IMR-90 (cell line): ENCODE measurements around the gene THEMIS2. TPM values are rescaled to one million over a fixed set of nuclear protein-coding genes. Genes with fewer than 3 reads are reported as not detected.

Source experiments
- ATAC-seq: fragments of 200-7000 bp; cut with Tn5 transposase; 2 replicates; pipeline ENCODE4 v1.9.1; 2020; ENCODE audit warnings: low read depth, mild to moderate bottlenecking, moderate library complexity
- BruUV-seq: library from RNA; stranded (reverse); fragments of 400-500 nt; replicated peaks from 2 replicates; lab custom pipeline; 2021; lab: Mats Ljungman, UMichigan
- CTCF ChIA-PET: fragments of 300-600 bp; formaldehyde crosslinking; extraction: SDS; loops from one replicate; lab custom pipeline; 2021; ENCODE audit warnings: antibody characterized with exemption; lab: Yijun Ruan, JAX
- POLR2A ChIA-PET: fragments of 300-600 bp; sonication (Branson Sonifier 250); formaldehyde crosslinking; loops from one replicate; lab custom pipeline; 2022; ENCODE audit warnings: antibody characterized with exemption; ENCODE audit not compliant: unreplicated experiment; lab: Charles Lee
- DNase-seq: peaks from one replicate; pipeline ENCODE4 v3.0.0; 2013
- H2AFZ ChIP-seq: replicated peaks from 2 replicates; pipeline ENCODE3; 2013; ENCODE audit warnings: low read length, mild to moderate bottlenecking; ENCODE audit not compliant: poor library complexity
- H2AK5ac ChIP-seq: 2 replicates; pipeline ENCODE4 v1.6.1; 2013; ENCODE audit warnings: low read depth, low read length, inconsistent platforms
- H2AK9ac ChIP-seq: replicated peaks from 2 replicates; pipeline ENCODE3; 2013; ENCODE audit warnings: mild to moderate bottlenecking, low read depth, low read length, moderate library complexity; ENCODE audit not compliant: poor library complexity
- H2BK120ac ChIP-seq: 2 replicates; pipeline ENCODE4 v1.6.1; 2013; ENCODE audit warnings: low read depth, low read length, inconsistent platforms
- H2BK15ac ChIP-seq: 3 replicates; pipeline ENCODE4 v1.6.1; 2013; ENCODE audit warnings: low read depth, low read length, inconsistent platforms
- H2BK20ac ChIP-seq: 2 replicates; pipeline ENCODE4 v1.6.1; 2013; ENCODE audit warnings: low read depth, mild to moderate bottlenecking, inconsistent platforms, low read length, moderate library complexity
- H2BK5ac ChIP-seq: 2 replicates; pipeline ENCODE4 v1.6.1; 2013; ENCODE audit warnings: mild to moderate bottlenecking, low read depth, low read length, inconsistent platforms; ENCODE audit not compliant: poor library complexity, severe bottlenecking
- H3K14ac ChIP-seq: replicated peaks from 2 replicates; pipeline ENCODE4 v1.6.1; 2013; ENCODE audit warnings: low read depth, low read length, inconsistent platforms
- H3K18ac ChIP-seq: 2 replicates; pipeline ENCODE4 v1.6.1; 2013; ENCODE audit warnings: low read depth, low read length, control low read depth
- H3K23ac ChIP-seq: 2 replicates; pipeline ENCODE4 v1.6.1; 2013; ENCODE audit warnings: low read depth, low read length, inconsistent platforms
- H3K27ac ChIP-seq: 2 replicates; pipeline ENCODE4 v1.5.1; 2013; ENCODE audit warnings: mild to moderate bottlenecking, control low read depth, low read length; ENCODE audit not compliant: insufficient read depth
- H3K27me3 ChIP-seq: 2 replicates; pipeline ENCODE4 v1.6.1; 2013; ENCODE audit warnings: low read length; ENCODE audit not compliant: control insufficient read depth, insufficient read depth
- H3K36me3 ChIP-seq: 2 replicates; pipeline ENCODE4 v1.6.1; 2013; ENCODE audit warnings: low read length, mixed read lengths; ENCODE audit not compliant: control insufficient read depth, insufficient read depth
- H3K4ac ChIP-seq: 2 replicates; pipeline ENCODE4 v1.6.1; 2013; ENCODE audit warnings: low read depth, low read length, inconsistent platforms
- H3K4me1 ChIP-seq: 2 replicates; pipeline ENCODE4 v1.6.1; 2013; ENCODE audit warnings: low read length, mixed read lengths; ENCODE audit not compliant: control insufficient read depth, insufficient read depth
- H3K4me2 ChIP-seq: 2 replicates; pipeline ENCODE4 v1.6.1; 2013; ENCODE audit warnings: low read depth, mild to moderate bottlenecking, control low read depth, low read length, moderate library complexity
- H3K4me3 ChIP-seq: 2 replicates; pipeline ENCODE4 v1.5.1; 2013; ENCODE audit warnings: low read depth, mild to moderate bottlenecking, control low read depth, low read length, moderate library complexity; ENCODE audit not compliant: insufficient read depth
- H3K56ac ChIP-seq: 2 replicates; pipeline ENCODE4 v1.6.1; 2013; ENCODE audit warnings: low read length, inconsistent platforms; ENCODE audit not compliant: insufficient read depth; ENCODE audit errors: extremely low read depth
- H3K79me1 ChIP-seq, 2 experiments: 2 replicates each; pipeline ENCODE4 v1.6.1; 2013; ENCODE audit warnings: low read length in 2 of 2, inconsistent platforms in 1 of 2, low read depth in 1 of 2
- H3K9ac ChIP-seq: 2 replicates; pipeline ENCODE4 v1.6.1; 2013; ENCODE audit warnings: low read depth, low read length, control low read depth
- H3K9me1 ChIP-seq: 2 replicates; pipeline ENCODE4 v1.6.1; 2013; ENCODE audit warnings: low read length, inconsistent platforms; ENCODE audit not compliant: insufficient read depth
- H3K9me3 ChIP-seq: 2 replicates; pipeline ENCODE4 v1.6.1; 2013; ENCODE audit warnings: low read length; ENCODE audit not compliant: control insufficient read depth, insufficient read depth
- H4K20me1 ChIP-seq: 2 replicates; pipeline ENCODE4 v1.6.1; 2013; ENCODE audit warnings: low read length, inconsistent platforms; ENCODE audit not compliant: insufficient read depth
- H4K5ac ChIP-seq: 2 replicates; pipeline ENCODE4 v1.6.1; 2013; ENCODE audit warnings: mild to moderate bottlenecking, low read depth, low read length, control low read depth
- H4K8ac ChIP-seq, 2 experiments: 2 replicates each; pipeline ENCODE4 v1.6.1; 2013; ENCODE audit warnings: low read depth in 2 of 2, low read length in 2 of 2, control low read depth in 1 of 2, inconsistent platforms in 1 of 2
- H4K91ac ChIP-seq: 2 replicates; pipeline ENCODE4 v1.6.1; 2013; ENCODE audit warnings: low read depth, low read length, inconsistent platforms; ENCODE audit not compliant: insufficient read depth
- CHD1 ChIP-seq: IDR thresholded peaks from 2 replicates; pipeline ENCODE4 v1.6.1; 2012; ENCODE audit warnings: low read depth, low read length, improper control_type of control experiment
- ELK1 ChIP-seq: fragments of 150-350 bp; IDR thresholded peaks from 2 replicates; pipeline ENCODE4 v1.6.1; 2016; ENCODE audit warnings: low read depth, mild to moderate bottlenecking, low read length, moderate library complexity, borderline replicate concordance
- POLR2A ChIP-seq: IDR thresholded peaks from 2 replicates; pipeline ENCODE4 v1.6.1; 2012; ENCODE audit warnings: mild to moderate bottlenecking, low read depth, low read length
- RAD21 ChIP-seq: IDR thresholded peaks from 2 replicates; pipeline ENCODE4 v1.6.1; 2012; ENCODE audit warnings: low read length, improper control_type of control experiment
- RFX5 ChIP-seq: IDR thresholded peaks from 2 replicates; pipeline ENCODE4 v1.8.0; 2012; ENCODE audit warnings: low read depth, mild to moderate bottlenecking, low read length, moderate library complexity
- USF2 ChIP-seq: fragments of 150-350 bp; IDR thresholded peaks from 2 replicates; pipeline ENCODE4 v1.6.1; 2017; ENCODE audit warnings: mild to moderate bottlenecking, antibody characterized with exemption, low read length, low read depth
- WGBS, 2 experiments: methylation state at CpG; one replicate each; pipeline versions ENCODE4 v1.1.5 to v1.1.7; 2013; ENCODE audit warnings: missing lambda C conversion rate in 2 of 2; ENCODE audit not compliant: insufficient read length in 1 of 2; ENCODE audit errors: extremely low coverage in 2 of 2; 5-methylcytosine and 5-hydroxymethylcytosine counted together
- dilution Hi-C: fragments of 300-500 bp; cut with HindIII; formaldehyde crosslinking; loops from one replicate; pipeline ENCODE4 v1.14.3; 2018; ENCODE audit warnings: low sequenced_read_pairs; ENCODE audit not compliant: unreplicated experiment
- in situ Hi-C: fragments of 300-500 bp; cut with MboI; formaldehyde crosslinking; loops from 3 replicates; pipeline ENCODE4 v1.14.3; 2019; ENCODE audit warnings: low sequenced_read_pairs, inconsistent platforms, mixed read lengths
- intact Hi-C: fragments of 100-400 bp; cut with micrococcal nuclease; formaldehyde crosslinking; loops from 2 replicates; pipeline ENCODE4 v1.10.0; 2022
- polyA plus RNA-seq, 3 experiments: library from polyadenylated mRNA; depleted of rRNA; stranded (reverse); fragments of >200 nt; gene quantifications; 2 replicates each; pipeline ENCODE4 v1.2.3, GENCODE V29; 2012; ENCODE audit warnings: low replicate concordance in 1 of 3
- total RNA-seq: library from RNA; depleted of rRNA; stranded (reverse); fragments of >200 nt; gene quantifications from 2 replicates; pipeline ENCODE4 v1.2.3, GENCODE V29; 2012

Gene THEMIS2
- total and polyA plus RNA-seq, 2 of the 4 experiments (the other 2 are of a cell fraction): 4.5 to 5.0 TPM

- Histone ChIP-seq H2AK5ac (no peak overlapping the region), H4K91ac (no peak overlapping the region), H4K5ac (no peak overlapping the region), H2BK120ac (no peak overlapping the region), H3K4me3 (no peak overlapping the region), H3K4ac (no peak overlapping the region), H3K79me1 (peaks cover 3 to 5% of the 10 kb centered on the region in 2 experiments; a peak in 1 of 4 replicates), H3K4me2 (no peak overlapping the region), H3K4me1 (no peaks in the 10 kb centered on the region; the same call in 1 of the 2 replicates), H3K56ac (no peak overlapping the region), H3K36me3 (peaks cover 11% of the 10 kb centered on the region), H3K23ac (no peak overlapping the region), H3K9ac (no peak overlapping the region), H3K27me3 (no peaks in the 10 kb centered on the region), H3K18ac (no peak overlapping the region), H3K9me3 (no peaks in the 10 kb centered on the region), H4K8ac (no peak overlapping the region), H3K14ac (no peak overlapping the region), H2BK15ac (no peak overlapping the region), H2AK9ac (no peak overlapping the region), H3K27ac (no peak overlapping the region), H2AFZ (no peak overlapping the region), H4K20me1 (no peaks in the 10 kb centered on the region), H2BK20ac (no peak overlapping the region), H3K9me1 (no peaks in the 10 kb centered on the region), H2BK5ac (no peak overlapping the region)
- dilution Hi-C loops: no loop called here
- POLR2A ChIA-PET: no interaction called here
- no CpG with 5 or more reads among the region's 6 CpGs for WGBS, 2 experiments
- in situ Hi-C loops: loop anchor here (25.0 kb wide), 1 partner anchor 357 kb away; no protein-coding TSS in a partner anchor
- intact Hi-C loops: loop anchor here (5.0 to 10.0 kb wide), 2 partner anchors 232 to 350 kb away; partner anchors contain the start of gene EYA3
- BruUV-seq: no TSS peak
- CTCF ChIA-PET: interaction anchor here (0.6 kb wide), 1 partner anchor 117 kb away, joined by 3 read pairs; no protein-coding TSS in a partner anchor
- DNase-seq: no peak
- TF ChIP-seq RFX5: no peak
- TF ChIP-seq ELK1: no peak
- no peak for TF ChIP-seq USF2
- TF ChIP-seq RAD21: no peak
- TF ChIP-seq POLR2A: no peak
- no peak for TF ChIP-seq CHD1
- ATAC-seq: no peak
These were observed 17.3 kb upstream of the THEMIS2 start for GRCh38 chr1:27855085-27855484.
